NCI-H2227 treated with DMSO at 0.1 percent for 48 hours (cell line): ENCODE results near the gene GMDS.

ENCODE experiments used
- DNase-seq: peaks from one replicate; lab custom pipeline; 2025; lab: John Stamatoyannopoulos, UW

GMDS gene

GRCh38 chr6:1940381-1940780, 305.0 kb downstream of the GMDS start:
- DNase-seq = no peak

GRCh38 chr6:1933292-1933691, 312.1 kb downstream of the GMDS start:
- no peak for DNase-seq

- DNase-seq = no peak
These were observed 313.6 kb downstream of the GMDS start for GRCh38 chr6:1931817-1932216.

GRCh38 chr6:1930356-1930755, 315.0 kb downstream of the GMDS start:
- no peak for DNase-seq

- DNase-seq = no peak
These were observed 315.5 kb downstream of the GMDS start for GRCh38 chr6:1929931-1930330.

GRCh38 chr6:1925743-1926430, 319.5 kb downstream of the GMDS start:
- no peak for DNase-seq

GRCh38 chr6:1923449-1923848, 322.0 kb downstream of the GMDS start:
- DNase-seq = no peak

GRCh38 chr6:1917626-1918371, 327.6 kb downstream of the GMDS start:
- DNase-seq = no peak

- no peak for DNase-seq
These were observed 328.9 kb downstream of the GMDS start for GRCh38 chr6:1916334-1917070.

GRCh38 chr6:1915226-1915625, 330.2 kb downstream of the GMDS start:
- DNase-seq = no peak

- no peak for DNase-seq
These were observed 331.8 kb downstream of the GMDS start for GRCh38 chr6:1913577-1913976.

GRCh38 chr6:1912731-1913130, 332.7 kb downstream of the GMDS start:
- no peak for DNase-seq

GRCh38 chr6:1911474-1911873, 333.9 kb downstream of the GMDS start:
- no peak for DNase-seq

GRCh38 chr6:1910621-1911407, 334.6 kb downstream of the GMDS start:
- no peak for DNase-seq

- no peak for DNase-seq
These were observed 336.6 kb downstream of the GMDS start for GRCh38 chr6:1908784-1909183.

- no peak for DNase-seq
These were observed 338.8 kb downstream of the GMDS start for GRCh38 chr6:1906609-1907008.

GRCh38 chr6:1906014-1906413, 339.4 kb downstream of the GMDS start:
- no peak for DNase-seq

GRCh38 chr6:1904898-1905297, 340.5 kb downstream of the GMDS start:
- no peak for DNase-seq

- DNase-seq = no peak
These were observed 341.0 kb downstream of the GMDS start for GRCh38 chr6:1904466-1904799.

GRCh38 chr6:1903780-1904465, 341.5 kb downstream of the GMDS start:
- DNase-seq = no peak

- DNase-seq = no peak
These were observed 343.8 kb downstream of the GMDS start for GRCh38 chr6:1901556-1901955.

GRCh38 chr6:1896897-1897296, 348.5 kb downstream of the GMDS start:
- DNase-seq = no peak
